DOHH2 (cell line): Measurements from ENCODE around the gene GPR143.

Experiments used
- H3F3A ChIP-seq: fragments of 200-600 bp; sonication (generic), shearing (Covaris generic); 2 replicates; pipeline ENCODE4 v1.6.0; 2016; ENCODE audit warnings: antibody characterized with exemption, mild to moderate bottlenecking; ENCODE audit not compliant: control insufficient read depth, insufficient read depth
- H3K27ac ChIP-seq: fragments of 200-600 bp; sonication (generic); 2 replicates; pipeline ENCODE4 v1.5.1; 2014; ENCODE audit warnings: low read depth, mild to moderate bottlenecking, low read length, moderate library complexity
- H3K27me3 ChIP-seq: fragments of 200-600 bp; sonication (generic); 2 replicates; pipeline ENCODE4 v1.6.1; 2014; ENCODE audit warnings: mild to moderate bottlenecking, low read length, mixed read lengths; ENCODE audit not compliant: control insufficient read depth
- H3K36me3 ChIP-seq: fragments of 200-600 bp; sonication (generic); 2 replicates; pipeline ENCODE4 v1.6.1; 2014; ENCODE audit warnings: mild to moderate bottlenecking, low read length, moderate library complexity, mixed read lengths; ENCODE audit not compliant: control insufficient read depth
- H3K4me1 ChIP-seq: fragments of 200-600 bp; sonication (generic); 2 replicates; pipeline ENCODE4 v1.6.1; 2014; ENCODE audit warnings: mild to moderate bottlenecking, low read length, mixed read lengths; ENCODE audit not compliant: control insufficient read depth
- H3K4me2 ChIP-seq: fragments of 200-600 bp; sonication (generic); 2 replicates; pipeline ENCODE4 v1.6.0; 2014; ENCODE audit warnings: mild to moderate bottlenecking, low read length, moderate library complexity
- H3K4me3 ChIP-seq: fragments of 200-600 bp; sonication (generic); 2 replicates; pipeline ENCODE4 v1.5.1; 2014; ENCODE audit warnings: mild to moderate bottlenecking, low read length, mixed read lengths
- H3K79me2 ChIP-seq: fragments of 200-600 bp; sonication (generic); 2 replicates; pipeline ENCODE4 v1.6.1; 2014; ENCODE audit warnings: mild to moderate bottlenecking, low read length, mixed read lengths; ENCODE audit not compliant: control insufficient read depth
- H3K9me2 ChIP-seq: fragments of 200-600 bp; sonication (generic); replicated peaks from 2 replicates; pipeline ENCODE4 v1.6.1; 2014; ENCODE audit warnings: mild to moderate bottlenecking, low read length, mixed read lengths; ENCODE audit not compliant: control insufficient read depth
- H3K9me3 ChIP-seq: fragments of 200-600 bp; sonication (generic); 2 replicates; pipeline ENCODE4 v1.6.1; 2014; ENCODE audit warnings: antibody characterized with exemption, low read length, mixed read lengths; ENCODE audit not compliant: control insufficient read depth, insufficient read depth
- H4K20me1 ChIP-seq: fragments of 200-600 bp; sonication (generic); 2 replicates; pipeline ENCODE4 v1.6.0; 2014; ENCODE audit warnings: low read depth, mild to moderate bottlenecking, antibody characterized with exemption, low read length, moderate library complexity; ENCODE audit not compliant: control insufficient read depth, insufficient read depth
- CTCF ChIP-seq: fragments of 200-600 bp; sonication (generic); IDR thresholded peaks from one replicate; pipeline ENCODE4 v1.5.1; 2014; ENCODE audit warnings: antibody characterized with exemption, mild to moderate bottlenecking, low read depth, low read length; ENCODE audit not compliant: poor library complexity, severe bottlenecking
- EZH2phosphoT487 ChIP-seq: fragments of 200-600 bp; sonication (generic); IDR thresholded peaks from 2 replicates; pipeline ENCODE4 v1.6.1; 2017; ENCODE audit warnings: borderline replicate concordance, mild to moderate bottlenecking, antibody characterized with exemption, low read length, moderate library complexity, mixed read lengths

GPR143 gene

DNA sequence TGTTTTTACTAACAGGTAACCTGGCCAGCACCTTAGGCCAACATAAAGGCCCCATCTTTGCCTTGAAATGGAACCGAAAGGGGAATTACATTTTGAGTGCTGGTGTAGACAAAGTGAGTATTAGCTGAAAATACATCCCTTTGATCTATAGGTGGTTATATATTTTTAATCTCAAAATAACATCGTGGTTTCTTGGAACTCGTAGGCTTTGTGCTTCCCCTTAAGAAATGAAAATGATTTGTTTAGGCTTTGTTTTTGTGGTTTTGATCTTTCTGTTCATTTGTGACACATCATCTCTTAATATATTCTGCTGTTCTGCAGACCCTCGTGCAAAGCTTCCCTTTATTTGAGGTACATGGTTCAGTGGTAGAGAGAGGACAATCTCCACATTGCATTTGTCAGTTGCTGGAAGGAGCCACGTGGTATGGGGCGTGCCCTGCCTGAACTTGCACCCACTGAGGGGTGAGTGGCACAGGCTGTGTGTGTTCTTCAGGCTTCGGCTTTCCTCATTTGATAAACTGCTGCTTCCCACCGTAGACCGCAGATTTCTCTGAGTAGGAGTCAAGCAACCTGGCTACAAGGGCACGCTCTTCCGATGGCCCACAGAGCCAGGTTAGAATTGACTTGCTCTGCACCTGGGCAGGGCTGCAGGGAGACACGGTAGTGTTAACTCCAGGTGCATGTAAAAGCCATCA, 72.2 kb downstream of the GPR143 start:
- Histone ChIP-seq H4K20me1 (no peaks in the 10 kb centered on the region), H3K4me1 (no peaks in the 10 kb centered on the region), H3K9me2 (no peaks in the 10 kb centered on the region), H3F3A (no peaks in the 10 kb centered on the region), H3K4me2 (no peak overlapping the region), H3K36me3 (no peaks in the 10 kb centered on the region; the same call in 1 of the 2 replicates), H3K9me3 (no peaks in the 10 kb centered on the region), H3K27ac (no peak overlapping the region), H3K4me3 (no peak overlapping the region), H3K79me2 (no peaks in the 10 kb centered on the region), H3K27me3 (no peaks in the 10 kb centered on the region)
- no peak for TF ChIP-seq CTCF
- TF ChIP-seq EZH2phosphoT487: no peak

DNA sequence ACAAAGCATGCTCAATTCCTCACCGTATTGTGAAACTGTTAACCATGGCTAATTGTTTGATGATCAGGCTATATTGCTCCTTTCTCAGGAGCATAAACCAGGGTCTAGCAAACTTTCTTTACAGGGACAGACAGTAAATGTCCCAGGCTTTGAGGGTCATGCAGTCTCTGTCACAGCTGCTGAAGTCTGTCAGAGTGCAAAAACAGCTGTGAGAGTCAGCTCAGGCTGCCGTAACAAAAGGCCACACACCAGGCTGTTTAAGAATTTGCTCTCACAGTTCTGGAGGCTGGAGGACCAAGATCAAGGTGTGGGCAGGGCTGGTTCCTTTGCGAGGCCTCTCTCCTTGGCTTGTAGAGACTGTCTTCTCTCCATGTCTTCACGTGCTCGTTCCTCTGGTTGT, 75.6 kb downstream of the GPR143 start:
- no peaks in the 10 kb centered on the region for H4K20me1 ChIP-seq
- no peaks in the 10 kb centered on the region; the same call in 1 of the 2 replicates for H3K36me3 ChIP-seq
- H3K27ac ChIP-seq: no peak overlapping the region
- no peaks in the 10 kb centered on the region for H3K9me3 ChIP-seq
- H3K79me2 ChIP-seq: no peaks in the 10 kb centered on the region
- no peak overlapping the region for H3K4me2 ChIP-seq
- no peaks in the 10 kb centered on the region for H3K4me1 ChIP-seq
- TF ChIP-seq CTCF (no peak), EZH2phosphoT487 (no peak)
- H3K27me3 ChIP-seq: no peaks in the 10 kb centered on the region
- no peak overlapping the region for H3K4me3 ChIP-seq
- H3F3A ChIP-seq: no peaks in the 10 kb centered on the region
- H3K9me2 ChIP-seq: no peaks in the 10 kb centered on the region

- Histone ChIP-seq H3K79me2 (no peaks in the 10 kb centered on the region), H3K4me2 (no peak overlapping the region), H3K36me3 (no peaks in the 10 kb centered on the region; the same call in 1 of the 2 replicates), H3K9me2 (no peaks in the 10 kb centered on the region), H3K4me3 (no peak overlapping the region), H3K4me1 (no peaks in the 10 kb centered on the region), H3K27me3 (no peaks in the 10 kb centered on the region), H3K27ac (no peak overlapping the region), H3K9me3 (no peaks in the 10 kb centered on the region), H4K20me1 (no peaks in the 10 kb centered on the region), H3F3A (no peaks in the 10 kb centered on the region)
- TF ChIP-seq EZH2phosphoT487: no peak
- TF ChIP-seq CTCF: no peak
These were observed 76.8 kb downstream of the GPR143 start for GRCh38 chrX:9688833-9689232.
